H1 (cell line): Measurements from ENCODE around the gene SPDYC. TPM values are rescaled to one million over a fixed set of nuclear protein-coding genes. Genes with fewer than 3 reads are reported as not detected.

Experiments used
- ATF3 ChIP-seq: IDR thresholded peaks from 2 replicates; pipeline ENCODE4 v1.6.1; 2011; ENCODE audit warnings: low read depth, mild to moderate bottlenecking, low read length; ENCODE audit not compliant: insufficient read depth
- CEBPB ChIP-seq: IDR thresholded peaks from 2 replicates; pipeline ENCODE4 v1.6.1; 2012; ENCODE audit warnings: low read depth, low read length
- POU5F1 ChIP-seq: IDR thresholded peaks from 2 replicates; pipeline ENCODE4 v1.6.1; 2011; ENCODE audit warnings: low read depth, mild to moderate bottlenecking, low read length, moderate library complexity
- polyA plus RNA-seq, 7 experiments: library from polyadenylated mRNA; depleted of rRNA in 3 of 7; stranded (reverse) in 5 of 7; unstranded in 2 of 7; fragments of >200 nt in 5 of 7; fragments of 200-250 nt in 2 of 7; gene quantifications; 1 replicate in 5 of 7; 2 replicates in 1 of 7; 4 replicates in 1 of 7; pipeline versions ENCODE4 v1.2.1 to v1.2.3, GENCODE V29; 2011 to 2013; ENCODE audit warnings: missing spikeins in 2 of 7, mixed read lengths in 2 of 7
- total RNA-seq: library from RNA; stranded (reverse); fragmentation: NEBNext Ultra II Directional; extraction: Animal tissue kit (Norgen Biotek cat#: 25700); gene quantifications from 2 replicates; pipeline ENCODE4 v1.2.1, GENCODE V29; 2021

The SPDYC gene
- total and polyA plus RNA-seq, 2 of the 8 experiments (the other 6 are each of a cell fraction or from before 2014, with no cell fraction given): 0.15 TPM; not detected in 1

- no peak for TF ChIP-seq CEBPB
- TF ChIP-seq POU5F1: no peak
- TF ChIP-seq ATF3: no peak
- TF ChIP-seq, all 59 proteins: peak for 0
These were observed 22.5 kb upstream of the SPDYC start (continued) for GRCh38 chr11:65147352-65148075.
